HG03378 (cell line): ENCODE measurements around the gene LDLRAD4.

ENCODE experiments used
- ATAC-seq: cut with Tn5 transposase; IDR thresholded peaks from one replicate; pipeline ENCODE4 v1.9.1; 2021; ENCODE audit warnings: mild to moderate bottlenecking, moderate library complexity; ENCODE audit not compliant: unreplicated experiment

The LDLRAD4 gene

GRCh38 chr18:13440277-13441248 is 222.0 kb downstream of the LDLRAD4 start:
- ATAC-seq, result no peak

GRCh38 chr18:13441736-13442135 is 223.2 kb downstream of the LDLRAD4 start:
- no peak for ATAC-seq

- no peak for ATAC-seq
Measured at GRCh38 chr18:13442451-13442850, 223.9 kb downstream of the LDLRAD4 start.

GRCh38 chr18:13443552-13443951 is 225.0 kb downstream of the LDLRAD4 start:
- no peak for ATAC-seq

- no peak for ATAC-seq
Measured at GRCh38 chr18:13444430-13445240, 226.1 kb downstream of the LDLRAD4 start.

GRCh38 chr18:13445241-13445897 is 226.8 kb downstream of the LDLRAD4 start:
- no peak for ATAC-seq

- ATAC-seq, result no peak
Measured at GRCh38 chr18:13446024-13446423, 227.5 kb downstream of the LDLRAD4 start.

- ATAC-seq, result no peak
Measured at GRCh38 chr18:13446610-13447461, 228.3 kb downstream of the LDLRAD4 start.

- ATAC-seq, result no peak
Measured at GRCh38 chr18:13447621-13448334, 229.2 kb downstream of the LDLRAD4 start.

- ATAC-seq, result no peak
Measured at GRCh38 chr18:13448335-13448795, 229.8 kb downstream of the LDLRAD4 start.

- no peak for ATAC-seq
Measured at GRCh38 chr18:13449651-13450050, 231.1 kb downstream of the LDLRAD4 start.

- peak; percentile 76 for ATAC-seq
Measured at GRCh38 chr18:13450289-13451212, 232.0 kb downstream of the LDLRAD4 start.

GRCh38 chr18:13451213-13451540 is 232.6 kb downstream of the LDLRAD4 start:
- ATAC-seq, result no peak

GRCh38 chr18:13451661-13452387 is 233.3 kb downstream of the LDLRAD4 start:
- ATAC-seq, result no peak

GRCh38 chr18:13452388-13452811 is 233.8 kb downstream of the LDLRAD4 start:
- ATAC-seq, result no peak

GRCh38 chr18:13452871-13453680 is 234.5 kb downstream of the LDLRAD4 start:
- no peak for ATAC-seq

- ATAC-seq, result no peak
Measured at GRCh38 chr18:13453714-13454113, 235.2 kb downstream of the LDLRAD4 start.
